ENCODE results near the gene TCF25.
"Not testable (repeated sequence)": the region's sequence is repeated elsewhere in the genome, so short reads cannot be mapped to it uniquely, and the experiment has no call there.

DNA sequence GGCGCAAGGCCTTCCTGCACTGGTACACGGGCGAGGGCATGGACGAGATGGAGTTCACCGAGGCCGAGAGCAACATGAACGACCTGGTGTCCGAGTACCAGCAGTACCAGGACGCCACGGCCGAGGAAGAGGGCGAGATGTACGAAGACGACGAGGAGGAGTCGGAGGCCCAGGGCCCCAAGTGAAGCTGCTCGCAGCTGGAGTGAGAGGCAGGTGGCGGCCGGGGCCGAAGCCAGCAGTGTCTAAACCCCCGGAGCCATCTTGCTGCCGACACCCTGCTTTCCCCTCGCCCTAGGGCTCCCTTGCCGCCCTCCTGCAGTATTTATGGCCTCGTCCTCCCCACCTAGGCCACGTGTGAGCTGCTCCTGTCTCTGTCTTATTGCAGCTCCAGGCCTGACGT, 62.2 kb downstream of the TCF25 start:
- TF ChIP-seq, protein P1, sequence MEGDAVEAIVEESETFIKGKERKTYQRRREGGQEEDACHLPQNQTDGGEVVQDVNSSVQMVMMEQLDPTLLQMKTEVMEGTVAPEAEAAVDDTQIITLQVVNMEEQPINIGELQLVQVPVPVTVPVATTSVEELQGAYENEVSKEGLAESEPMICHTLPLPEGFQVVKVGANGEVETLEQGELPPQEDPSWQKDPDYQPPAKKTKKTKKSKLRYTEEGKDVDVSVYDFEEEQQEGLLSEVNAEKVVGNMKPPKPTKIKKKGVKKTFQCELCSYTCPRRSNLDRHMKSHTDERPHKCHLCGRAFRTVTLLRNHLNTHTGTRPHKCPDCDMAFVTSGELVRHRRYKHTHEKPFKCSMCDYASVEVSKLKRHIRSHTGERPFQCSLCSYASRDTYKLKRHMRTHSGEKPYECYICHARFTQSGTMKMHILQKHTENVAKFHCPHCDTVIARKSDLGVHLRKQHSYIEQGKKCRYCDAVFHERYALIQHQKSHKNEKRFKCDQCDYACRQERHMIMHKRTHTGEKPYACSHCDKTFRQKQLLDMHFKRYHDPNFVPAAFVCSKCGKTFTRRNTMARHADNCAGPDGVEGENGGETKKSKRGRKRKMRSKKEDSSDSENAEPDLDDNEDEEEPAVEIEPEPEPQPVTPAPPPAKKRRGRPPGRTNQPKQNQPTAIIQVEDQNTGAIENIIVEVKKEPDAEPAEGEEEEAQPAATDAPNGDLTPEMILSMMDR (IDR thresholded peaks at IDR 0.05): not testable (repeated sequence)
- TF ChIP-seq POLR2A (IDR thresholded peaks at IDR 0.05): not testable (repeated sequence)
